Retinal pigment epithelial cell (primary cell): ENCODE data around the gene CAT.

Experiments
- DNase-seq: peaks from one replicate; pipeline ENCODE4 v3.0.0-alpha.2; 2010; ENCODE audit warnings: low read depth
- H3K4me3 ChIP-seq: 2 replicates; pipeline ENCODE4 v1.5.1; 2011; ENCODE audit warnings: mild to moderate bottlenecking, low read length, control low read depth, moderate library complexity
- TF ChIP-seq, protein P1 (sequence below): conservative IDR thresholded peaks from 2 replicates; pipeline ENCODE4 v1.5.1; 2011; ENCODE audit warnings: low read depth, low read length, control low read depth, inconsistent platforms

Gene CAT

DNA sequence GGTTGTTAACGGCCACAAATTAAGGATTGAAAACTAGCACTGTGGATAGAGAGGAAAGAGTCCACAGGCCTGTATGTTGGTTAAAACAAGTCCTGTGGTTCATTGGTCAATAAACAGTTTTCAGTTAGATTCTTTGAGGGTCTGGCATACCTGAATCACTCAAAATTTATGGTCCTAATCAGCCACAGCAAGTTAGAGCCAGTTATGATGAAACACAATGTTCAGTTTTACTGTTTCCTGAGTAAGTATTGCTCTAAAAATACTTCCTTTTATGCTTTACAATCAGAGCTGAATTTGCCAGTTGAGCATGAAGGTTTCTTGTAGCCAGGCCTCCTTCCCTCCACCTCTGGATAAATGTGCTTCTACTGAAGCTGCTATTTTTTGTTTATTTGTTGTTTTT, 12.9 kb upstream of the CAT start:
- H3K4me3 ChIP-seq: no peak overlapping the region
- DNase-seq: no peak
- TF ChIP-seq, protein P1, sequence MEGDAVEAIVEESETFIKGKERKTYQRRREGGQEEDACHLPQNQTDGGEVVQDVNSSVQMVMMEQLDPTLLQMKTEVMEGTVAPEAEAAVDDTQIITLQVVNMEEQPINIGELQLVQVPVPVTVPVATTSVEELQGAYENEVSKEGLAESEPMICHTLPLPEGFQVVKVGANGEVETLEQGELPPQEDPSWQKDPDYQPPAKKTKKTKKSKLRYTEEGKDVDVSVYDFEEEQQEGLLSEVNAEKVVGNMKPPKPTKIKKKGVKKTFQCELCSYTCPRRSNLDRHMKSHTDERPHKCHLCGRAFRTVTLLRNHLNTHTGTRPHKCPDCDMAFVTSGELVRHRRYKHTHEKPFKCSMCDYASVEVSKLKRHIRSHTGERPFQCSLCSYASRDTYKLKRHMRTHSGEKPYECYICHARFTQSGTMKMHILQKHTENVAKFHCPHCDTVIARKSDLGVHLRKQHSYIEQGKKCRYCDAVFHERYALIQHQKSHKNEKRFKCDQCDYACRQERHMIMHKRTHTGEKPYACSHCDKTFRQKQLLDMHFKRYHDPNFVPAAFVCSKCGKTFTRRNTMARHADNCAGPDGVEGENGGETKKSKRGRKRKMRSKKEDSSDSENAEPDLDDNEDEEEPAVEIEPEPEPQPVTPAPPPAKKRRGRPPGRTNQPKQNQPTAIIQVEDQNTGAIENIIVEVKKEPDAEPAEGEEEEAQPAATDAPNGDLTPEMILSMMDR: no peak

DNA sequence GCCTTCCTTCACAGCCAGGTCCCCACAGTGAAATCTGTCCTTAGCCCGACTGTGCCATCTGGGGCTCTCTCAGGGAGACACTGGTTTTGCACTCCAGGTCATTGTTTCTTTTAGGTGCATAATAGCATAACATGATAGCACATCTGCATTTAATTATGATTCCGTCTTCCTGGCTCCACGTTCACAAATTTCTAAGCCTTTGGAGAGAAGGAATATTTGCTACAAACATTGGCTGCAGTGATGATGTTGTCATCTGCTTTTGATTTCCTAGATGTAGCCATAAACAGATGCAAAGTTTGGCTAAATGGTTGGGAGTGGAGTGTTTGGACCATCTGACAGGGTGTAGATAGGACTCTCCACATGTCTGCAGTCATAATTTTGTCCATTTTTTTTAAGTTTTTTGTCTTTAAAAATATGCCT, 12.0 kb upstream of the CAT start:
- TF ChIP-seq, protein P1: no peak
- no peak for DNase-seq
- H3K4me3 ChIP-seq: no peak overlapping the region

DNA sequence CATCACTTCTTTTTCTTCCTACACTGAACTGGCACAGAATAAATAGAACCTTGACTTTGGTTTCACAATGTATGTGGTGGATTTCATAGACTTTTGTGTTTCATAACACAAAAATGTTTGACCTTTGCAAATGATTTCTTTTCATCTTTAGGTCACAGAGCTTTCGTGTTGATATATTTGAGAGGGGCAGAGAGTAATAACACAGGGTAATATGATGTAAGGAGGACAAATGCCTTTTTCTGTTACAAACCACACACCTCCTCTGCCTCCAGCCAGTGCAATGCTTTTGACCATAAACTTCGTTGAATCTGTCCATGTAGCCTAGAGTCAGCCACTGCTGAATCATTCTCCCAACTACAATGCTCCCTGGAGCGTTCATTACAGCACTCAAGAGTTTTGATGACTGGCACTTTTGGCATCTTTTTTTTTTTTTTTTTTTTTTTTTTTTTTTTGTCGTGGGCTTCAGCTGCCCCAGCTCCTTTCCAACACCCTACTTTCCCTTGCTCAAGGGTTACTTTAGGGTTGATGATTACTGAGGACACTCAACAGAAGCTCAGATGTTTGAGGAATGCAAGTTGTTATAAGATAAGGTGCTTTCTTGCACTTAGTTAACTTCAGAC, 11.4 kb upstream of the CAT start:
- peak; percentile 51 for DNase-seq
- H3K4me3 ChIP-seq: no peak overlapping the region
- TF ChIP-seq, protein P1: no peak

DNA sequence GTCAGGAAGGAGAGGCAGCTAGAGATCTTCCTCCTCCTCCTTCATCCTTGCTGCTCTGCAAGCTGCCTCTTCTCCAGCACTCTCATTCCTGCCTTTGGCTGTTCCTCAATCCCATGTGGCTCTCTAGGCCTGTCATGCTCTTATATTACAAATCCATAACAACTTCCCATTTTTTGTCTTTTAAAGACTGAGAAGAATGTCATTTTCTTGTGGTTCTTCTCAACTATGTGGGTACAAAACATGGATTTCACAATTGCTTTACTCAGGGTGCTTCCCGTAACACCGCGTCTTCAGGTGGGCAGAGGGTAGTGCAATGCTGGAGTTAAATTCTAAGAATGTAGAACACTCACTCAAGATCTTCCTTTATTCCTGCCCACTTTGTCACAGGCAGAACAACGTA, 6.8 kb upstream of the CAT start:
- TF ChIP-seq, protein P1: no peak
- no peak overlapping the region for H3K4me3 ChIP-seq
- DNase-seq: no peak

DNA sequence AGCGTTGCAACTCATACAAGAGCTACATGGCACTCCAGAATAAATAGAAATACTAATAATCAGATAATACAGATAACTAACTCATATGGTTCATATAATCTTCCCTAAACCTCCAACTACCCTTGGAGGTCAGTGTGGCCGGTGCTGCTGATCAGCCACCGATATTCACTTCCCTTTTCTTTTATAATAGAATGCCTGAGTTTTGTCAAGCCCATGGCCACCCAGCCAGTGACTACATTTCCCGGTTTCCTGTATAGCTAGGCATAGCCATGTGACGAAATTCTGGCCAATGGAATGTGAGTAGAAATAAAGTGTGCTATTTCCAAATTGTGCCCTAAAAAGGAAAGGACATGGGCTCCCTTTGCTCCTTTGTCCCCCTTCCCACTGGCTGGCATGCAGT, 5.9 kb upstream of the CAT start:
- TF ChIP-seq, protein P1: no peak
- no peak overlapping the region for H3K4me3 ChIP-seq
- DNase-seq: no peak

DNA sequence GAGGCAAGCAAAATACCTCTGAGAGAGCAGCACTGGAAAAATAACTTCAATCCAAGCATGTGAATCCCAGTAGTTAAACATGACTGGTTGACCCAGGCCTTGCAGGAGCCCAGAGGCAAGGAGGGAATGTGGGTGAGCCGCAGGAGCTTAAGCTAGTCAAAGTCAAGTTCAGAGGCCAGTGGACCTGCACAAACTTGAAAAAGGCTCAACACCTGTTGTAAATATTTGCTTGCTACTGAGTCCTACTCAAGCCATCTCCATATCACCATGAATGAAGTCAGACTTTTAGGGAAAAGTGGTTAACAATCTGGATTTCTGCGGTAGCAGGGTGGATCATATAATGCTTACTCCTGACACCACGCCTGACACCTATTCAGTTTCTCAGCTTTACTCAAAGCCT, 4.8 kb upstream of the CAT start:
- no peak for DNase-seq
- no peak overlapping the region for H3K4me3 ChIP-seq
- TF ChIP-seq, protein P1: no peak
